Adrenal gland (tissue), 12 donors: Measurements from ENCODE around the gene ARHGEF7. TPM values are rescaled to one million over a fixed set of nuclear protein-coding genes. Genes with fewer than 3 reads are reported as not detected.
A peak's percentile ranks its signal among the peaks of the same experiment; 100 is the strongest.

Experiments used
- DNase-seq, 7 donors: peaks; one replicate each; pipeline ENCODE4 v3.0.0-alpha.2; 2019 to 2020
- H3K27ac ChIP-seq, 5 donors: fragments of 200-600 bp; sonication (generic) in 4 of 5; 1 replicate in 3 of 5; 2 replicates in 2 of 5; pipeline versions ENCODE4 v1.5.1 to v1.8.0; 2016 to 2020; ENCODE audit warnings: mild to moderate bottlenecking in 1 of 5
- H3K27me3 ChIP-seq: fragments of 200-600 bp; 2 replicates; pipeline ENCODE4 v1.8.0; 2021
- H3K36me3 ChIP-seq, 2 donors: fragments of 200-600 bp; replicated peaks in 1 of 2; 1 replicate in 1 of 2; 2 replicates in 1 of 2; pipeline versions ENCODE4 v1.5.1 to v1.8.0; 2018 to 2022
- H3K4me1 ChIP-seq, 2 donors: fragments of 200-600 bp; replicated peaks in 1 of 2; 1 replicate in 1 of 2; 2 replicates in 1 of 2; pipeline versions ENCODE4 v1.5.1 to v1.8.0; 2018 to 2021
- H3K4me3 ChIP-seq, 4 donors: fragments of 200-600 bp; sonication (generic) in 3 of 4; one replicate each; pipeline ENCODE4 v1.5.1; 2016 to 2018
- H3K9me3 ChIP-seq, 3 donors: fragments of 200-600 bp; sonication (generic) in 1 of 3; replicated peaks in 1 of 3; 1 replicate in 2 of 3; 2 replicates in 1 of 3; pipeline versions ENCODE4 v1.5.1 to v1.8.0; 2016 to 2021
- POLR2A ChIP-seq, 2 donors: fragments of 450-650 bp; IDR thresholded peaks; one replicate each; pipeline ENCODE4 v1.6.1; 2017; ENCODE audit warnings: antibody characterized with exemption in 2 of 2, mild to moderate bottlenecking in 2 of 2, moderate library complexity in 1 of 2
- WGBS, 4 donors: extraction: QIAGEN DNeasy Blood & Tissue Kit in 2 of 4; methylation state at CpG; one replicate each; pipeline versions ENCODE4 v1.1.5 to v1.1.7; 2013 to 2017; 5-methylcytosine and 5-hydroxymethylcytosine counted together
- intact Hi-C, 2 donors: fragments of 100-400 bp; cut with DNase I; formaldehyde crosslinking; loops; one replicate each; pipeline versions ENCODE4 v1.14.1 to v1.15.0; 2022 to 2023
- polyA plus RNA-seq, 3 donors: library from polyadenylated mRNA; stranded (reverse); fragments of 200-250 nt in 2 of 3; fragments of 350-450 nt in 1 of 3; fragmentation: Illumina TruSeq in 1 of 3; extraction: RNeasy Lipid Tissue Mini Kit (QIAGEN cat#74804) in 1 of 3; gene quantifications; one replicate each; pipeline ENCODE4 v1.2.3, GENCODE V29; 2013 to 2014
- total RNA-seq, 9 donors: library from RNA; depleted of rRNA in 4 of 9; stranded (reverse); fragments of >200 nt in 4 of 9; fragments of 120-200 nt in 1 of 9; fragmentation: NEBNext Ultra II Directional in 1 of 9; extraction: Animal tissue kit (Norgen Biotek cat#: 25700) in 1 of 9; gene quantifications; one replicate each; pipeline versions ENCODE4 v1.1.0 to v1.2.4, GENCODE V29; 2013 to 2023
- TF ChIP-seq, protein P1 (sequence below), 6 experiments: fragments of 450-650 bp in 4 of 6; fragments of 200-600 bp in 2 of 6; sonication (generic) in 1 of 6; IDR thresholded peaks; 1 replicate in 5 of 6; 2 replicates in 1 of 6; pipeline versions ENCODE4 v1.5.1 to v1.8.0; 2016 to 2021; ENCODE audit warnings: antibody characterized with exemption in 6 of 6, mild to moderate bottlenecking in 2 of 6, moderate library complexity in 1 of 6
- donor health status: healthy with polysubstance abuse.
- donor health status: Bipolar disorder and iron deficiency.
- donor health status: DM: yes; HTN: yes; CAD: no.
- donor health status: DM: no; HTN: no; CAD: no.
- donor health status: DM: no; HTN: no; CAD: no.
- donor health status: DM: yes; HTN: yes; CAD: no.

Gene ARHGEF7
- total and polyA plus RNA-seq, 12 donors, result 25.3 to 69.3 (median 53.2) TPM

- no peaks in the 10 kb centered on the region for H3K9me3 ChIP-seq
- WGBS, 4 donors, result 95 to 100% (median 98%) methylated on average over 7 of the region's 7 CpGs
- H3K4me1 ChIP-seq, result peaks cover 4 to 5% of the 10 kb centered on the region in 2 donors
- TF ChIP-seq, protein P1, sequence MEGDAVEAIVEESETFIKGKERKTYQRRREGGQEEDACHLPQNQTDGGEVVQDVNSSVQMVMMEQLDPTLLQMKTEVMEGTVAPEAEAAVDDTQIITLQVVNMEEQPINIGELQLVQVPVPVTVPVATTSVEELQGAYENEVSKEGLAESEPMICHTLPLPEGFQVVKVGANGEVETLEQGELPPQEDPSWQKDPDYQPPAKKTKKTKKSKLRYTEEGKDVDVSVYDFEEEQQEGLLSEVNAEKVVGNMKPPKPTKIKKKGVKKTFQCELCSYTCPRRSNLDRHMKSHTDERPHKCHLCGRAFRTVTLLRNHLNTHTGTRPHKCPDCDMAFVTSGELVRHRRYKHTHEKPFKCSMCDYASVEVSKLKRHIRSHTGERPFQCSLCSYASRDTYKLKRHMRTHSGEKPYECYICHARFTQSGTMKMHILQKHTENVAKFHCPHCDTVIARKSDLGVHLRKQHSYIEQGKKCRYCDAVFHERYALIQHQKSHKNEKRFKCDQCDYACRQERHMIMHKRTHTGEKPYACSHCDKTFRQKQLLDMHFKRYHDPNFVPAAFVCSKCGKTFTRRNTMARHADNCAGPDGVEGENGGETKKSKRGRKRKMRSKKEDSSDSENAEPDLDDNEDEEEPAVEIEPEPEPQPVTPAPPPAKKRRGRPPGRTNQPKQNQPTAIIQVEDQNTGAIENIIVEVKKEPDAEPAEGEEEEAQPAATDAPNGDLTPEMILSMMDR (IDR thresholded peaks at IDR 0.05), result no peak
- TF ChIP-seq POLR2A (IDR thresholded peaks at IDR 0.05), result no peak
- no peak overlapping the region for H3K27ac ChIP-seq
- no peak for DNase-seq
- peaks cover 0 to 12% of the 10 kb centered on the region in 2 donors for H3K36me3 ChIP-seq
- intact Hi-C loops, result no loop called here
- no peaks in the 10 kb centered on the region for H3K27me3 ChIP-seq
- H3K4me3 ChIP-seq, result no peak overlapping the region
Observed at GRCh38 chr13:111232191-111232590, 117.1 kb downstream of the ARHGEF7 start.

- intact Hi-C loops, result no loop called here
- TF ChIP-seq, protein P1 (IDR thresholded peaks at IDR 0.05), result no peak
- no peak for TF ChIP-seq POLR2A (IDR thresholded peaks at IDR 0.05)
- WGBS, 4 donors, result 25 to 56% (median 38%) methylated on average over 1 of the region's 1 CpG
- Histone ChIP-seq H3K4me1 (peaks cover 4 to 5% of the 10 kb centered on the region in 2 donors), H3K4me3 (no peak overlapping the region), H3K27ac (peak overlapping the region in 1 of 5 donors; percentile 16), H3K9me3 (no peaks in the 10 kb centered on the region), H3K27me3 (no peaks in the 10 kb centered on the region), H3K36me3 (peaks cover 0 to 12% of the 10 kb centered on the region in 2 donors)
- DNase-seq, result no peak
Observed at GRCh38 chr13:111233080-111233479, 118.0 kb downstream of the ARHGEF7 start.

- Histone ChIP-seq H3K9me3 (no peaks in the 10 kb centered on the region), H3K27me3 (no peaks in the 10 kb centered on the region), H3K36me3 (peaks cover 0 to 10% of the 10 kb centered on the region in 2 donors), H3K4me3 (no peak overlapping the region), H3K4me1 (peaks cover 0 to 3% of the 10 kb centered on the region in 2 donors), H3K27ac (no peak overlapping the region)
- 85 to 94% (median 91%) methylated on average over 15 of the region's 15 CpGs for WGBS, 4 donors
- intact Hi-C loops, result no loop called here
- DNase-seq, result no peak
- TF ChIP-seq POLR2A (IDR thresholded peaks at IDR 0.05), result no peak
- TF ChIP-seq, protein P1 (IDR thresholded peaks at IDR 0.05), result no peak
Observed at GRCh38 chr13:111239764-111240670, 124.9 kb downstream of the ARHGEF7 start.

GRCh38 chr13:111241006-111241755 is 126.1 kb downstream of the ARHGEF7 start:
- WGBS, 4 donors, result 82 to 92% (median 87%) methylated on average over 16 of the region's 16 CpGs
- Histone ChIP-seq H3K4me3 (no peak overlapping the region), H3K27ac (no peak overlapping the region), H3K4me1 (no peaks in the 10 kb centered on the region), H3K9me3 (no peaks in the 10 kb centered on the region), H3K27me3 (no peaks in the 10 kb centered on the region), H3K36me3 (peaks cover 0 to 21% of the 10 kb centered on the region in 2 donors)
- TF ChIP-seq POLR2A (IDR thresholded peaks at IDR 0.05), result no peak
- TF ChIP-seq, protein P1 (IDR thresholded peaks at IDR 0.05), result no peak
- intact Hi-C loops, result no loop called here
- no peak for DNase-seq
